NT2/D1 (cell line): ENCODE results near the gene LSAMP.

Experiments used
- DNase-seq: peaks from one replicate; pipeline ENCODE4 v3.0.0-alpha.2; 2011; ENCODE audit warnings: low read depth, low spot score
- H3K27me3 ChIP-seq: 2 replicates; pipeline ENCODE4 v1.6.0; 2011; ENCODE audit warnings: mild to moderate bottlenecking; ENCODE audit not compliant: insufficient read length, insufficient read depth
- H3K36me3 ChIP-seq: 2 replicates; pipeline ENCODE4 v1.6.1; 2011; ENCODE audit warnings: mild to moderate bottlenecking, low read length, mixed read lengths; ENCODE audit not compliant: insufficient read depth, insufficient read length
- H3K4me1 ChIP-seq: 2 replicates; pipeline ENCODE4 v1.5.1; 2011; ENCODE audit not compliant: insufficient read depth, insufficient read length
- H3K4me3 ChIP-seq: 2 replicates; pipeline ENCODE4 v1.5.1; 2011; ENCODE audit warnings: low read depth; ENCODE audit not compliant: insufficient read length
- H3K9ac ChIP-seq: 2 replicates; pipeline ENCODE4 v1.6.0; 2011; ENCODE audit warnings: low read depth; ENCODE audit not compliant: insufficient read length
- H3K9me3 ChIP-seq: 2 replicates; pipeline ENCODE4 v1.5.1; 2011; ENCODE audit warnings: mild to moderate bottlenecking, low read length; ENCODE audit not compliant: insufficient read depth
- SUZ12 ChIP-seq: IDR thresholded peaks from 2 replicates; pipeline ENCODE4 v1.6.1; 2011; ENCODE audit not compliant: insufficient read length, insufficient read depth; ENCODE audit errors: extremely low read depth
- YY1 ChIP-seq: IDR thresholded peaks from 2 replicates; pipeline ENCODE4 v1.6.1; 2011; ENCODE audit not compliant: insufficient read length, insufficient read depth
- ZNF274 ChIP-seq: IDR thresholded peaks from 2 replicates; pipeline ENCODE4 v1.6.1; 2011; ENCODE audit warnings: mild to moderate bottlenecking, low read depth, low read length

The LSAMP gene

GRCh38 chr3:116033516-116033915, 411.8 kb downstream of the LSAMP start:
- Histone ChIP-seq H3K9ac (no peak overlapping the region), H3K27me3 (no peaks in the 10 kb centered on the region), H3K36me3 (no peaks in the 10 kb centered on the region), H3K9me3 (no peaks in the 10 kb centered on the region), H3K4me1 (no peaks in the 10 kb centered on the region), H3K4me3 (no peak overlapping the region)
- no peak for TF ChIP-seq SUZ12
- TF ChIP-seq ZNF274: no peak
- no peak for TF ChIP-seq YY1
- DNase-seq: no peak

- no peak for DNase-seq
- Histone ChIP-seq H3K9ac (no peak overlapping the region), H3K36me3 (no peaks in the 10 kb centered on the region), H3K4me3 (no peak overlapping the region), H3K9me3 (no peaks in the 10 kb centered on the region), H3K4me1 (no peaks in the 10 kb centered on the region), H3K27me3 (no peaks in the 10 kb centered on the region)
- TF ChIP-seq ZNF274: no peak
- TF ChIP-seq YY1: no peak
- TF ChIP-seq SUZ12: no peak
Observed at GRCh38 chr3:116032176-116032575, 413.1 kb downstream of the LSAMP start.

GRCh38 chr3:116030131-116030850, 415.0 kb downstream of the LSAMP start:
- Histone ChIP-seq H3K27me3 (no peaks in the 10 kb centered on the region), H3K9ac (no peak overlapping the region), H3K9me3 (no peaks in the 10 kb centered on the region), H3K36me3 (no peaks in the 10 kb centered on the region), H3K4me1 (no peaks in the 10 kb centered on the region), H3K4me3 (no peak overlapping the region)
- TF ChIP-seq ZNF274 (no peak), SUZ12 (no peak), YY1 (no peak)
- DNase-seq: no peak

DNA sequence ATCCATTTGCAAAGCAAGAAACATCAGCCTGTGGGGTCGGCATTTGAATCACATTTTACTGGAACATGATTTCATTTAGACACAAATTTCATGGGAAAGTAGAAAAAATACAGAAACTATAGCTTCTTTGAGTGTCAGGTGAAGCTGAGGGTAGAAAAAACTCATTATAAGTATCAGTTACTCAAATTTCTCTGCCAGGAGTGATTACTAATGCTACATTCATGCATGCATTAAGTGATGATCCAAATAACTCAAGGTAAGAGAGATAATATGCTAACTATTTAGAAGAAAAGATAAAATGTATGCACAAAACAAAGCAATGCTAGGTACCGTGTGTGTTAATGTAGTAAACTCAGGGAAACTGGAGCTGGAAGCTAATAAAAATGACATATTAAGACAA, 416.0 kb downstream of the LSAMP start:
- DNase-seq: no peak
- Histone ChIP-seq H3K27me3 (no peaks in the 10 kb centered on the region), H3K36me3 (no peaks in the 10 kb centered on the region), H3K4me1 (no peaks in the 10 kb centered on the region), H3K9me3 (no peaks in the 10 kb centered on the region), H3K9ac (no peak overlapping the region), H3K4me3 (no peak overlapping the region)
- TF ChIP-seq ZNF274 (no peak), SUZ12 (no peak), YY1 (no peak)

GRCh38 chr3:116028157-116028556, 417.1 kb downstream of the LSAMP start:
- no peak for DNase-seq
- H3K36me3 ChIP-seq: no peaks in the 10 kb centered on the region
- no peak overlapping the region for H3K4me3 ChIP-seq
- TF ChIP-seq SUZ12 (no peak), ZNF274 (no peak), YY1 (no peak)
- no peaks in the 10 kb centered on the region for H3K9me3 ChIP-seq
- no peaks in the 10 kb centered on the region for H3K4me1 ChIP-seq
- H3K9ac ChIP-seq: no peak overlapping the region
- H3K27me3 ChIP-seq: no peaks in the 10 kb centered on the region

DNA sequence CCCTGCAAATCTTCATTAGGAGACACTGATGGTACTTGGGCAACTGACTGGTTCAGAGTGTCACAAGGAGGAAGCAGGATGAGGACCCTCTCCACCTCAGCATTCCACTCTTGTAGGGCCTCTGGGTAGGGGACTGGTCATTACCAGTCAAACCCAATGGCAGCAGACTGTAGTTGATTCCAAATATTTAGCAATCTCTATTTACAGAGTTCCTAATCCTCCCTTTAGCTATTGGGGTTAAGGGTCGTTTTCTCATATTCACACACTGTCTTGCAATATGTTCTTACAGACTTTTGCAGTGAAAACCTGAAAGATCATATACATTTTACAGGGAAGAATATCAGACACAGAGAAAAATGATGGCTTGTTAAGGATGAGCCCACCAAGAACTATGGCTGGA, 424.3 kb downstream of the LSAMP start:
- no peak overlapping the region for H3K4me3 ChIP-seq
- no peaks in the 10 kb centered on the region for H3K4me1 ChIP-seq
- H3K9me3 ChIP-seq: no peaks in the 10 kb centered on the region
- no peak overlapping the region for H3K9ac ChIP-seq
- TF ChIP-seq SUZ12 (no peak), YY1 (no peak), ZNF274 (no peak)
- H3K27me3 ChIP-seq: no peaks in the 10 kb centered on the region
- no peak for DNase-seq
- no peaks in the 10 kb centered on the region for H3K36me3 ChIP-seq

DNA sequence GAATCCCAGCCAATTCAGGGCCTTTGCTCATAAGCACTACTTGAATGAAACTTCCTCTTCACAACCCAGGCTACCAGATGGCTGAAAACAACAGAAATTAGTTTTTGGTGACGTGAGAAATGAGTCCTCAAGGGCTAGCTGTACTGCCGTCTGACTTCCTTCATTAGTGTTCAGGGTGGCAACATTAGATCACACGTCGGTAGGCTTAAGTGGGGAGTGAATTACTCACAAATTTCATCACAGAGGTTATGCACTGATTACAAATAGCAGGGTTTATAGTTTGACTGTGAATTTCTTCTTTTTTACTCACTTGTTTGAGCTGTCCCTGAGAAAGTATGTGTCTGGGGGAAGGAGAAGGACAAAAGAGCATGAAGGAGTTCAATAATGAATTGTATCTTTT, 424.8 kb downstream of the LSAMP start:
- no peaks in the 10 kb centered on the region for H3K4me1 ChIP-seq
- TF ChIP-seq SUZ12: no peak
- TF ChIP-seq YY1: no peak
- TF ChIP-seq ZNF274: no peak
- H3K36me3 ChIP-seq: no peaks in the 10 kb centered on the region
- no peak overlapping the region for H3K9ac ChIP-seq
- H3K4me3 ChIP-seq: no peak overlapping the region
- no peak for DNase-seq
- no peaks in the 10 kb centered on the region for H3K9me3 ChIP-seq
- no peaks in the 10 kb centered on the region for H3K27me3 ChIP-seq

DNA sequence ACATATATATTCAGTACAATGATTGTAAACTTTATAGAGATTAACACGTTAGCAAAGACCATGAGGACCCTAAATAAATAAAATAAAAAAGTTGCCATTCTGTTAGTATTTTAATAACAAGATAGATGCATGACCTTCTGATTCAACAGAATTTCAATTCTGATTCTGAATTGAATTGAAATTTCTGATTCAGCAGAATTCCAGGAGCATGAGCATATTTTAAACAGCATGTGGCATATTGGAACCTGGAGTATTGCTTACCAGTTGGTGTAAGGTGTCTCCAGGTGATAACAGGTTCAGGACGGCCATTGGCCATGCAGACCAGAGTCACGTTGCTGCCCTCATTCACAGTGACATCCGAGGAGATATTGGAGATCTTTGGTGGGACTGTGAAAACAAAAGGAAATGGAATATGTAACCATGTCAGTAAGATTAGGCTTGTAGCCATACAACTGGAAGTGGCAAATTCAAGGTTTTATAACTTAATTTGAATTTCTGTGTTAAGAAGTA, 426.0 kb downstream of the LSAMP start:
- no peaks in the 10 kb centered on the region for H3K27me3 ChIP-seq
- no peak overlapping the region for H3K9ac ChIP-seq
- no peak for TF ChIP-seq ZNF274
- TF ChIP-seq YY1: no peak
- TF ChIP-seq SUZ12: no peak
- H3K4me1 ChIP-seq: no peaks in the 10 kb centered on the region
- no peak overlapping the region for H3K4me3 ChIP-seq
- no peaks in the 10 kb centered on the region for H3K9me3 ChIP-seq
- DNase-seq: no peak
- H3K36me3 ChIP-seq: no peaks in the 10 kb centered on the region
